B cell (primary cell): Measurements from ENCODE around the gene VPS13D. TPM values are rescaled to one million over a fixed set of nuclear protein-coding genes. Genes with fewer than 3 reads are reported as not detected.

Experiments
- ATAC-seq: fragments of 200-7000 bp; cut with Tn5 transposase; one replicate; pipeline ENCODE4 v1.10.0; 2021; ENCODE audit warnings: low read depth, mild to moderate bottlenecking, moderate number of reproducible peaks, moderate library complexity
- CTCF ChIA-PET: fragments of 350-600 bp; sonication (Branson Sonifier 250); formaldehyde crosslinking; loops from one replicate; lab custom pipeline; 2021; ENCODE audit warnings: antibody characterized with exemption, inconsistent platforms; lab: Charles Lee
- POLR2A ChIA-PET: fragments of 350-600 bp; sonication (Branson Sonifier 250); formaldehyde crosslinking; loops from one replicate; lab custom pipeline; 2021; ENCODE audit warnings: antibody characterized with exemption; lab: Charles Lee
- DNase-seq: peaks from one replicate; pipeline ENCODE4 v3.0.0; 2013
- H2AFZ ChIP-seq: 2 replicates; pipeline ENCODE4 v1.6.1; 2012; ENCODE audit warnings: mild to moderate bottlenecking, low read depth, low read length; ENCODE audit not compliant: insufficient read depth, poor library complexity, severe bottlenecking
- H3K27ac ChIP-seq, 2 donors: 1 replicate in 1 of 2; 2 replicates in 1 of 2; pipeline ENCODE4 v1.5.1; 2012 to 2013; ENCODE audit warnings: low read length in 2 of 2, mild to moderate bottlenecking in 2 of 2, moderate library complexity in 1 of 2
- H3K27me3 ChIP-seq, 4 experiments: fragments of 200-600 bp in 1 of 4; sonication (generic) in 1 of 4; replicated peaks in 1 of 4; 1 replicate in 2 of 4; 2 replicates in 2 of 4; pipeline versions ENCODE4 v1.6.1 to v1.7.0; 2013 to 2016; ENCODE audit warnings: low read length in 3 of 4, mild to moderate bottlenecking in 2 of 4, mixed read lengths in 1 of 4, moderate library complexity in 1 of 4; ENCODE audit not compliant: insufficient read depth in 4 of 4, control insufficient read depth in 3 of 4; ENCODE audit errors: control extremely low read depth in 1 of 4
- H3K36me3 ChIP-seq, 2 experiments: replicated peaks in 1 of 2; 1 replicate in 1 of 2; 2 replicates in 1 of 2; pipeline versions ENCODE4 v1.6.1 to v1.7.1; 2013; ENCODE audit warnings: low read length in 1 of 2; ENCODE audit not compliant: insufficient read depth in 2 of 2, control insufficient read depth in 1 of 2; ENCODE audit errors: control extremely low read depth in 1 of 2, extremely low read depth in 1 of 2
- H3K4me1 ChIP-seq, 2 donors: fragments of 200-600 bp in 1 of 2; sonication (generic) in 1 of 2; 1 replicate in 1 of 2; 2 replicates in 1 of 2; pipeline versions ENCODE4 v1.5.1 to v1.6.1; 2013 to 2017; ENCODE audit warnings: low read length in 2 of 2; ENCODE audit not compliant: control insufficient read depth in 2 of 2, insufficient read depth in 2 of 2
- H3K4me2 ChIP-seq: replicated peaks from 2 replicates; pipeline ENCODE3; 2012; ENCODE audit warnings: mild to moderate bottlenecking, low read depth, low read length; ENCODE audit not compliant: poor library complexity, severe bottlenecking
- H3K4me3 ChIP-seq, 5 experiments: fragments of 200-600 bp in 1 of 5; sonication (generic) in 1 of 5; 1 replicate in 3 of 5; 2 replicates in 2 of 5; pipeline versions ENCODE4 v1.5.1 to v1.7.0; 2011 to 2016; ENCODE audit warnings: low read length in 4 of 5, mild to moderate bottlenecking in 4 of 5, low read depth in 2 of 5, control low read depth in 1 of 5, moderate library complexity in 1 of 5; ENCODE audit not compliant: insufficient read depth in 1 of 5; ENCODE audit errors: control extremely low read depth in 1 of 5, extremely low read depth in 1 of 5
- H3K79me2 ChIP-seq: fragments of 200-600 bp; sonication (generic); one replicate; pipeline ENCODE4 v1.6.0; 2016; ENCODE audit warnings: low read length; ENCODE audit not compliant: control insufficient read depth, insufficient read depth
- H3K9ac ChIP-seq: fragments of 200-600 bp; sonication (generic); 2 replicates; pipeline ENCODE4 v1.6.1; 2017; ENCODE audit warnings: mild to moderate bottlenecking, low read length, moderate library complexity
- H3K9me3 ChIP-seq, 3 donors: one replicate each; pipeline versions ENCODE4 v1.6.1 to v1.7.1; 2013; ENCODE audit warnings: low read length in 2 of 3; ENCODE audit not compliant: control insufficient read depth in 2 of 3, insufficient read depth in 1 of 3; ENCODE audit errors: control extremely low read depth in 1 of 3
- H4K20me1 ChIP-seq: 2 replicates; pipeline ENCODE4 v1.6.0; 2012; ENCODE audit warnings: mild to moderate bottlenecking, low read length; ENCODE audit not compliant: insufficient read depth, control insufficient read depth, poor library complexity, severe bottlenecking
- H3K27ac Mint-ChIP-seq: one replicate; pipeline ENCODE4 v1.8.0; 2021; ENCODE audit warnings: mixed read lengths
- H3K27me3 Mint-ChIP-seq: one replicate; pipeline ENCODE4 v1.8.0; 2021; ENCODE audit warnings: mixed read lengths
- H3K4me1 Mint-ChIP-seq: one replicate; pipeline ENCODE4 v1.8.0; 2021; ENCODE audit warnings: mixed read lengths
- H3K4me3 Mint-ChIP-seq: one replicate; pipeline ENCODE4 v1.8.0; 2021; ENCODE audit warnings: mixed read lengths
- H3K9me3 Mint-ChIP-seq: one replicate; pipeline ENCODE4 v1.8.0; 2022; ENCODE audit warnings: mixed read lengths; ENCODE audit not compliant: insufficient read depth
- CTCF ChIP-seq: fragments of 200-600 bp; IDR thresholded peaks from one replicate; pipeline ENCODE4 v1.8.0; 2022; ENCODE audit warnings: antibody characterized with exemption, mild to moderate bottlenecking
- EZH2 ChIP-seq: IDR thresholded peaks from 2 replicates; pipeline ENCODE4 v1.6.1; 2012; ENCODE audit warnings: borderline replicate concordance, low read depth, mild to moderate bottlenecking, moderate library complexity, low read length; ENCODE audit not compliant: insufficient read depth, poor library complexity, severe bottlenecking
- WGBS: methylation state at CpG from one replicate; pipeline ENCODE4 v1.1.5; 2013; ENCODE audit warnings: missing lambda C conversion rate; ENCODE audit not compliant: insufficient coverage; 5-methylcytosine and 5-hydroxymethylcytosine counted together
- intact Hi-C: fragments of 100-400 bp; cut with micrococcal nuclease; formaldehyde crosslinking; loops from one replicate; pipeline ENCODE4 v1.10.0; 2022
- polyA plus RNA-seq: library from polyadenylated mRNA; depleted of rRNA; stranded (reverse); fragments of >200 nt; gene quantifications from 2 replicates; pipeline ENCODE4 v1.2.3, GENCODE V29; 2012
- total RNA-seq, 2 donors: library from RNA; stranded (reverse); fragments of 120-200 nt in 1 of 2; gene quantifications; 1 replicate in 1 of 2; 2 replicates in 1 of 2; pipeline versions ENCODE4 v1.2.3 to v1.2.4, GENCODE V29; 2013 to 2022

Gene VPS13D
- total and polyA plus RNA-seq, 2 donors (not counting 1 experiment from before 2014, with no cell fraction given), result 29.9 to 104 TPM

GRCh38 chr1:12552951-12553921 is 323.4 kb downstream of the VPS13D start:
- no peak overlapping the region for H3K27ac Mint-ChIP-seq
- Histone ChIP-seq H3K4me1 (no peaks in the 10 kb centered on the region), H2AFZ (no peak overlapping the region), H3K4me3 (no peak overlapping the region), H3K4me2 (no peak overlapping the region), H4K20me1 (no peaks in the 10 kb centered on the region), H3K36me3 (no peaks in the 10 kb centered on the region), H3K27ac (no peak overlapping the region), H3K27me3 (no peaks in the 10 kb centered on the region), H3K79me2 (no peaks in the 10 kb centered on the region), H3K9ac (no peak overlapping the region), H3K9me3 (peaks cover 0 to 6% (median 0%) of the 10 kb centered on the region in 3 donors)
- no peaks in the 10 kb centered on the region for H3K4me1 Mint-ChIP-seq
- no peaks in the 10 kb centered on the region for H3K9me3 Mint-ChIP-seq
- TF ChIP-seq EZH2 (no peak), CTCF (no peak)
- intact Hi-C loops, result no loop called here
- WGBS, result 95% methylated on average over 15 of the region's 16 CpGs
- DNase-seq (no peak), ATAC-seq (no peak)
- ChIA-PET POLR2A (no interaction called here), CTCF (no interaction called here)
- peaks cover 2% of the 10 kb centered on the region for H3K27me3 Mint-ChIP-seq
- no peak overlapping the region for H3K4me3 Mint-ChIP-seq

GRCh38 chr1:12553963-12554362 is 324.1 kb downstream of the VPS13D start:
- no peaks in the 10 kb centered on the region for H3K4me1 ChIP-seq
- H2AFZ ChIP-seq, result no peak overlapping the region
- intact Hi-C loops, result no loop called here
- no peak overlapping the region for H3K4me2 ChIP-seq
- H3K9ac ChIP-seq, result no peak overlapping the region
- peaks cover 6% of the 10 kb centered on the region for H3K27me3 Mint-ChIP-seq
- H3K27ac Mint-ChIP-seq, result no peak overlapping the region
- H3K79me2 ChIP-seq, result no peaks in the 10 kb centered on the region
- H3K9me3 Mint-ChIP-seq, result no peaks in the 10 kb centered on the region
- H4K20me1 ChIP-seq, result no peaks in the 10 kb centered on the region
- no peak overlapping the region for H3K27ac ChIP-seq
- ChIA-PET CTCF (no interaction called here), POLR2A (no interaction called here)
- peaks cover 0 to 6% (median 0%) of the 10 kb centered on the region in 3 donors for H3K9me3 ChIP-seq
- DNase-seq (no peak), ATAC-seq (no peak)
- H3K4me3 ChIP-seq, result no peak overlapping the region
- no peaks in the 10 kb centered on the region for H3K4me1 Mint-ChIP-seq
- no peaks in the 10 kb centered on the region for H3K36me3 ChIP-seq
- WGBS, result 50% methylated on average over 1 of the region's 3 CpGs
- H3K4me3 Mint-ChIP-seq, result no peak overlapping the region
- H3K27me3 ChIP-seq, result no peaks in the 10 kb centered on the region
- TF ChIP-seq CTCF (no peak), EZH2 (no peak)
